ENCODE results near the gene GPRIN1. TPM values are rescaled to one million over a fixed set of nuclear protein-coding genes. Genes with fewer than 3 reads are reported as not detected.

Gene GPRIN1
- total and polyA plus RNA-seq, 2 experiments from 2014 or later: 0.27 to 0.79 TPM

DNA sequence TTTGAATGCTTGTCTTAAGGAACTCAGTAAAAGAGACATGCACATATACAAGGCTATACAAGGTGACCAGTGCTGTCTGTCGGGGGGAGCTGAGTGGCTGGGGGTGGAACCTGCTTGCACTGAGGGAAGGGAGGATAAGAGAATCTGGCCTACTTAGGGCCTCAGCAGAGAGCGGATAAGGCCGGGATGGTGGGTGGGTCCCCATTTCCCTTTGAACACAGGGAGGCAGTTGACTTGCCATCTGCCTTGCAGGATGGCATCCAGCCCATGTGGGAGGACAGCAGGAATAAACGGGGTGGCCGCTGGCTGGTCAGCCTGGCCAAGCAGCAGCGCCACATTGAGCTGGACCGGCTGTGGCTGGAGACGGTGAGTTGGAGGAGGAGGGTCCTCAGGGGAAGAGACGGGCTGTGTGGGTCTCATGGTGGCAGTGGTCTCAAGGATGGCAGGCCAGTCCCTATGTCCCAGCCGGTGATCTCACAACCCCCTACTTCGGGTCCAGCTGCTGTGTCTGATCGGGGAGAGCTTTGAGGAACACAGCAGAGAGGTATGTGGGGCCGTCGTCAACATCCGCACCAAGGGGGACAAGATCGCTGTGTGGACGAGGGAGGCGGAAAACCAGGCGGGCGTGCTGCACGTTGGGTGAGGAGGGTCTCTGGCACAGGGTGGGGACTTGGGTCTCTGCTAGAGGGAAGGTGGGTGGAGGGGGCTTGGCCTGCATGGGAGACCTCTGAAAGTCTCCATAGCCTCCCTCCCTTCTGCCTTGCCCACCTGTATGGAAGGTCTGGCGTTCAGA lies 35.1 kb upstream of the GPRIN1 start:
- no peak for DNase-seq (ENCODE audit: low read depth in 1 of 2, low spot score in 1 of 2)
- TF ChIP-seq, protein P1, sequence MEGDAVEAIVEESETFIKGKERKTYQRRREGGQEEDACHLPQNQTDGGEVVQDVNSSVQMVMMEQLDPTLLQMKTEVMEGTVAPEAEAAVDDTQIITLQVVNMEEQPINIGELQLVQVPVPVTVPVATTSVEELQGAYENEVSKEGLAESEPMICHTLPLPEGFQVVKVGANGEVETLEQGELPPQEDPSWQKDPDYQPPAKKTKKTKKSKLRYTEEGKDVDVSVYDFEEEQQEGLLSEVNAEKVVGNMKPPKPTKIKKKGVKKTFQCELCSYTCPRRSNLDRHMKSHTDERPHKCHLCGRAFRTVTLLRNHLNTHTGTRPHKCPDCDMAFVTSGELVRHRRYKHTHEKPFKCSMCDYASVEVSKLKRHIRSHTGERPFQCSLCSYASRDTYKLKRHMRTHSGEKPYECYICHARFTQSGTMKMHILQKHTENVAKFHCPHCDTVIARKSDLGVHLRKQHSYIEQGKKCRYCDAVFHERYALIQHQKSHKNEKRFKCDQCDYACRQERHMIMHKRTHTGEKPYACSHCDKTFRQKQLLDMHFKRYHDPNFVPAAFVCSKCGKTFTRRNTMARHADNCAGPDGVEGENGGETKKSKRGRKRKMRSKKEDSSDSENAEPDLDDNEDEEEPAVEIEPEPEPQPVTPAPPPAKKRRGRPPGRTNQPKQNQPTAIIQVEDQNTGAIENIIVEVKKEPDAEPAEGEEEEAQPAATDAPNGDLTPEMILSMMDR (IDR thresholded peaks at IDR 0.05; ENCODE audit: low read depth, low read length): no peak
- Histone ChIP-seq H3K9me3 (ENCODE audit: low read depth) (no peaks in the 10 kb centered on the region), H3K27me3 (no peaks in the 10 kb centered on the region), H3K36me3 (no peaks in the 10 kb centered on the region), H3K4me1 (ENCODE audit: low read depth) (no peaks in the 10 kb centered on the region), H3K4me3 (no peak overlapping the region), H3K27ac (no peak overlapping the region)

DNA sequence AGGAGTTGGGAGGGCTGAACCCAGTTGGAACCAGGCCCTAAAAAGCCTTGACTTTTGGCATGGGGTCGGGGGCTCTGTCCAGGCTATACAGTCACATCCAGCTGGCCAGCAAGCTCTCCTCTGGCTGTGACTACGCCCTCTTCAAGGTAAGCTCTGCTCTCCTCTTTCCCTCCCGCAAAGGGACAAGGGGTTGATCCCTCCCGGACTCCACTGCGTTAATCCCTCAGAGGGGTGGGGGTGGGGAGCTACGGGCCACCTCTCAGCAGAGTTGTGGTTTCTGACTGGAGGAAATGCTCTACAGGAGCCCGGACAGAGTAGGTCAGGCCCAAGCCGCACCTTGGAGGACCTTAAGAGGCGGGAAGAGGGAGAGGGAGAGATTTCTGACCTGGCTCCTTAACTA lies 34.3 kb upstream of the GPRIN1 start:
- H3K27ac ChIP-seq: no peak overlapping the region
- TF ChIP-seq, protein P1 (IDR thresholded peaks at IDR 0.05; ENCODE audit: low read depth, low read length): no peak
- H3K36me3 ChIP-seq: no peaks in the 10 kb centered on the region
- DNase-seq (ENCODE audit: low read depth in 1 of 2, low spot score in 1 of 2): no peak
- H3K4me1 ChIP-seq (ENCODE audit: low read depth): no peaks in the 10 kb centered on the region
- H3K4me3 ChIP-seq: no peak overlapping the region
- H3K27me3 ChIP-seq: no peaks in the 10 kb centered on the region
- H3K9me3 ChIP-seq (ENCODE audit: low read depth): no peaks in the 10 kb centered on the region

DNA sequence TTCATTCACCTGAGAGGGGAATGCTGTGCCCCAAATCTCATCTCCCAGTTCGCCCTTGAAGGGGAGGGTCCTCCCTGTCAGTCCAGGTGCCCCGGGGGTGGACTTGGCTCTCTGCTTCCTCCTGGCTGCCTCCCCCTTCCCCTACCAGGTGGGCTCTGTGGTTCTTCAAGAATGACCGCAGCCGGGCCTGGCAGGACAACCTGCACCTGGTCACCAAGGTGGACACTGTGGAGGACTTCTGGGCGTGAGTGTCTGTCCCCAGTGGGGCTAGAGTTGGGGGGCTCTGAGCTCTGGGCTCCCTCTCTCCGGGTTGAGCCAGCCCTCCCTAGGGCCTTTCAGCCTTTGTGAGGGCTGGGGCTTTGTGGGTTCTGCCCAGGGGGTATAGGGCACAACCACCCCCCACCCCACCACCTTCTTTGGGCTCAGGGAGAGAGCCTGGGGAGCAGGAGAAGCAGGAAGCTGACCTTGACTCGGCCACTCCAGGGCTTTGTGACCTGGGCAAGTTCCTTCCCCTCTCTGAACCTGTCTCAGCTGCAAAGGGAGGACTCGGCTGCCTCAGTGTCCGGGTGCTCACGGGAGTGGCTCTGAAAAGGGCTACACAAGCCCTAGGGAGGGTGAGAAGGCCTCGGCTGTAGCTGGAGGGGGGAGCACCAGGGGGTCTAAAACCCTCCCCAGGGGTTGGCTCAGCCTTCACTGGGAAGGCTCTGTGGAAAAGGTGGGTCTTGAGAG lies 33.7 kb upstream of the GPRIN1 start:
- Histone ChIP-seq H3K27ac (no peak overlapping the region), H3K4me3 (no peak overlapping the region), H3K9me3 (ENCODE audit: low read depth) (no peaks in the 10 kb centered on the region), H3K4me1 (ENCODE audit: low read depth) (no peaks in the 10 kb centered on the region), H3K36me3 (no peaks in the 10 kb centered on the region), H3K27me3 (no peaks in the 10 kb centered on the region)
- TF ChIP-seq, protein P1 (IDR thresholded peaks at IDR 0.05; ENCODE audit: low read depth, low read length): no peak
- no peak for DNase-seq (ENCODE audit: low read depth in 1 of 2, low spot score in 1 of 2)

DNA sequence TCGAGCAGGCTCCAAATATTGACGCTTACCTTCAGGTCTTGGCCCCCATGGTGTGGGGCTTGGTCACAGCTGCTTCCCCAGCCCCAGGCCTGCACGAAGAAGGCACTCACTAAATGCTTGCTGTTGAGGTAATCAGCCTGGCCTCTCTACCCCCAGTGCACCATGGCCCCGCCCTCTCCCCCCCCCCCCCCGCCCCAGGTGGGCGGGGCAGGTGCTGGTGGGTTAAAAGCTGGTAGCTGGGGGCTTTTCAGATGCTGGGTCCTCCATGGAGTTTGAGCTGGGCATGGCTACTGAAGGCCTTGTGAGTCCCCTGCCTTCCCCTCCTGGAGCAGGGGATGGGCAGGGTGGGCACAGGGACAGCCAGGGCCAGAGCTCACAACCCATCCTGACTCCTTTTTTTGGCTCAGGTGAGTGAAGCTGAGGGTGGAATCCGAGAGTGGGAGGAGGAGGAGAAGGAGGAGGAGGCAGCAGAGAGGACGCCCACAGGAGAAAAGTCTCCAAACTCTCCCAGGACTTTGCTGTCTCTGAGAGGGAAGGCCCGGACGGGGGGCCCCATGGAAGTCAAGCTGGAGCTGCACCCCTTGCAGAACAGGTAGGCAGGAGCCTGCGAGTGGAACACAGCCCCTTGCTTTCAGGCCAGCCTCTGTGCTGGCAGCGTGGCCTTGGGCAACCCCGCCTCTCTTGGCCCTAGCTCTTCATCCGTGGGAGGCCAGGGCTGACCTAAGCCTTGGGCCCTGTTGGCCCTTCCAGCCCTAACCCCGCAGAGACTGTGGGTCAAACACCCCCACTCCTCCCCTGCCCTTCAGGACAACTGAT lies 32.9 kb upstream of the GPRIN1 start:
- Histone ChIP-seq H3K9me3 (ENCODE audit: low read depth) (no peaks in the 10 kb centered on the region), H3K27me3 (no peaks in the 10 kb centered on the region), H3K4me1 (ENCODE audit: low read depth) (no peaks in the 10 kb centered on the region), H3K36me3 (no peaks in the 10 kb centered on the region), H3K27ac (no peak overlapping the region), H3K4me3 (no peak overlapping the region)
- DNase-seq (ENCODE audit: low read depth in 1 of 2, low spot score in 1 of 2): no peak
- TF ChIP-seq, protein P1 (IDR thresholded peaks at IDR 0.05; ENCODE audit: low read depth, low read length): no peak

DNA sequence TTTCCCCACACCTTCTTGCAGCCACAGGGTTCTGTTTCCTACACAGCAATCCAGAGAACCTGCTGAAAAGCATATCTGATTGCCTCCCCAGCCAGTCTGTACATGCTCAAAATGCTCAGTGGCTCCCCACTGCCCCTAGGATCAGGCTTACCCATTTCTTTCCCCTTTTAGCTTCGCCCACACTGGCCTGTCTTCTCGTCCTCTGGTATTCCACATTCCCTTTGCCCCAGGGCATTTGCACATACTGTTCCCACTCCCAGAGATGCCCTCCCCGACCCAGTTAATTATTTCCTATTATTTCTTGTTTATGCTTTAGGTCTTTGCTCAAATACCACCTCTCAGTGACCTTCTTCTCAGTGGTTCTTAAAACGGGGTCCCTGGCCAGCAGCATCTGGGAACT lies 30.7 kb upstream of the GPRIN1 start:
- H3K27ac ChIP-seq: no peak overlapping the region
- H3K4me3 ChIP-seq: no peak overlapping the region
- no peaks in the 10 kb centered on the region for H3K36me3 ChIP-seq
- DNase-seq (ENCODE audit: low read depth in 1 of 2, low spot score in 1 of 2): no peak
- TF ChIP-seq, protein P1 (IDR thresholded peaks at IDR 0.05; ENCODE audit: low read depth, low read length): no peak
- H3K9me3 ChIP-seq (ENCODE audit: low read depth): no peaks in the 10 kb centered on the region
- no peaks in the 10 kb centered on the region for H3K4me1 ChIP-seq (ENCODE audit: low read depth)
- no peaks in the 10 kb centered on the region for H3K27me3 ChIP-seq
